CD4-positive, alpha-beta T cell (primary cell): ENCODE measurements around the gene ATP6V1D. TPM values are rescaled to one million over a fixed set of nuclear protein-coding genes. Genes with fewer than 3 reads are reported as not detected.

ENCODE experiments used
- ATAC-seq: fragments of 200-7000 bp; cut with Tn5 transposase; one replicate; pipeline ENCODE4 v1.10.0; 2022; ENCODE audit warnings: mild to moderate bottlenecking; ENCODE audit not compliant: poor library complexity
- CTCF ChIA-PET: fragments of 350-600 bp; sonication (Branson Sonifier 250); formaldehyde crosslinking; loops from one replicate; lab custom pipeline; 2021; ENCODE audit warnings: antibody characterized with exemption, inconsistent platforms; lab: Charles Lee
- POLR2A ChIA-PET: fragments of 350-600 bp; sonication (Branson Sonifier 250); formaldehyde crosslinking; loops from one replicate; lab custom pipeline; 2021; ENCODE audit warnings: antibody characterized with exemption, inconsistent platforms; lab: Charles Lee
- DNase-seq, 14 experiments: peaks; one replicate each; pipeline ENCODE4 v3.0.0-alpha.2; 2013 to 2020; ENCODE audit warnings: mixed read lengths in 2 of 14
- H3K27ac ChIP-seq, 2 donors: one replicate each; pipeline versions ENCODE4 v1.5.1 to v1.7.0; 2013; ENCODE audit warnings: low read length in 2 of 2, low read depth in 1 of 2, mild to moderate bottlenecking in 1 of 2
- H3K27me3 ChIP-seq, 2 experiments: 1 replicate in 1 of 2; 2 replicates in 1 of 2; pipeline versions ENCODE4 v1.6.1 to v1.7.0; 2013; ENCODE audit warnings: low read length in 2 of 2, control low read depth in 1 of 2, mild to moderate bottlenecking in 1 of 2, moderate library complexity in 1 of 2; ENCODE audit not compliant: insufficient read depth in 2 of 2, control insufficient read depth in 1 of 2
- H3K36me3 ChIP-seq: one replicate; pipeline ENCODE4 v1.6.1; 2013; ENCODE audit warnings: low read length, control low read depth; ENCODE audit not compliant: insufficient read depth
- H3K4me1 ChIP-seq: one replicate; pipeline ENCODE4 v1.6.1; 2013; ENCODE audit warnings: low read length, control low read depth; ENCODE audit not compliant: insufficient read depth
- H3K4me3 ChIP-seq: one replicate; pipeline ENCODE4 v1.5.1; 2013; ENCODE audit warnings: mild to moderate bottlenecking, low read length, moderate library complexity
- H3K9me3 ChIP-seq, 2 experiments: 1 replicate in 1 of 2; 2 replicates in 1 of 2; pipeline versions ENCODE4 v1.6.1 to v1.7.0; 2013; ENCODE audit warnings: low read length in 2 of 2, mild to moderate bottlenecking in 2 of 2, control low read depth in 1 of 2, moderate library complexity in 1 of 2; ENCODE audit not compliant: control insufficient read depth in 1 of 2, insufficient read depth in 1 of 2
- H3K27ac Mint-ChIP-seq: one replicate; pipeline ENCODE4 v1.8.0; 2020; ENCODE audit warnings: mixed read lengths
- H3K27me3 Mint-ChIP-seq: one replicate; pipeline ENCODE4 v1.8.0; 2021; ENCODE audit warnings: mixed read lengths
- H3K36me3 Mint-ChIP-seq: one replicate; pipeline ENCODE4 v1.8.0; 2021; ENCODE audit warnings: low read depth, mixed read lengths
- H3K4me1 Mint-ChIP-seq: one replicate; pipeline ENCODE4 v1.8.0; 2021; ENCODE audit warnings: low read depth, mixed read lengths
- H3K4me3 Mint-ChIP-seq: one replicate; pipeline ENCODE4 v1.8.0; 2020; ENCODE audit warnings: mild to moderate bottlenecking, mixed read lengths
- H3K9me3 Mint-ChIP-seq: one replicate; pipeline ENCODE4 v1.8.0; 2020; ENCODE audit warnings: mixed read lengths
- intact Hi-C, 2 experiments: fragments of 100-400 bp; cut with DNase I in 1 of 2; cut with micrococcal nuclease in 1 of 2; formaldehyde crosslinking; loops; one replicate each; pipeline versions ENCODE4 v1.15.1 to v1.9.0; 2023 to 2025; cut with DNase I, micrococcal nuclease
- total RNA-seq, 174 experiments: library from RNA in 2 of 174; stranded (reverse) in 2 of 174; gene quantifications; one replicate each; pipeline ENCODE4 v1.2.3 and lab custom pipeline; 2021 to 2026
- TF ChIP-seq, protein P1 (sequence below): fragments of 200-600 bp; IDR thresholded peaks from one replicate; pipeline ENCODE4 v1.8.0; 2022; ENCODE audit warnings: antibody characterized with exemption, mild to moderate bottlenecking

The ATP6V1D gene
- total RNA-seq, 2 experiments from 2014 or later: 25.2 to 36.2 TPM

DNA sequence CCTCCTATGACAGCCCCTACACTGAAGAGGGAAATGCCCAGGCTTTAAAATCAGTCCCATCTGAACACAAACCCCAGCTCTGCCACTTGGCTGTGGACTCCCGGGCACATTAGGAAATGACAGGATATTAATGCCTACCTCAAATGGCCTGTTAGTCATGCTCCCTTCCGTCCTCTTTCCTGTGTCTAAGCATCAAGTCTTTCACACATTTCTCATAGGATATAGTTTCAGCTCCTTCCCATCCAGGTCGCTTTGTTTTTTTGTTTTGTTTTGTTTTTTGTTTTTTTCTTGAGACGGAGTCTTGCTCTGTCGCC lies 36.2 kb upstream of the ATP6V1D start:
- Mint-ChIP-seq H3K27me3 (no peaks in the 10 kb centered on the region), H3K9me3 (no peaks in the 10 kb centered on the region), H3K27ac (no peak overlapping the region), H3K4me1 (peaks cover 12% of the 10 kb centered on the region), H3K4me3 (no peak overlapping the region), H3K36me3 (no peaks in the 10 kb centered on the region)
- no peaks in the 10 kb centered on the region for H3K27me3 ChIP-seq
- intact Hi-C loops: loop anchor here (1.0 to 2.0 kb wide), 2 partner anchors 29 kb away; no protein-coding TSS in a partner anchor
- peaks cover 10% of the 10 kb centered on the region for H3K4me1 ChIP-seq
- no peak overlapping the region for H3K4me3 ChIP-seq
- no peaks in the 10 kb centered on the region for H3K9me3 ChIP-seq
- no peak overlapping the region for H3K27ac ChIP-seq
- no peak for DNase-seq
- ATAC-seq: no peak
- H3K36me3 ChIP-seq: no peaks in the 10 kb centered on the region
- ChIA-PET CTCF (no interaction called here), POLR2A (no interaction called here)
- TF ChIP-seq, protein P1, sequence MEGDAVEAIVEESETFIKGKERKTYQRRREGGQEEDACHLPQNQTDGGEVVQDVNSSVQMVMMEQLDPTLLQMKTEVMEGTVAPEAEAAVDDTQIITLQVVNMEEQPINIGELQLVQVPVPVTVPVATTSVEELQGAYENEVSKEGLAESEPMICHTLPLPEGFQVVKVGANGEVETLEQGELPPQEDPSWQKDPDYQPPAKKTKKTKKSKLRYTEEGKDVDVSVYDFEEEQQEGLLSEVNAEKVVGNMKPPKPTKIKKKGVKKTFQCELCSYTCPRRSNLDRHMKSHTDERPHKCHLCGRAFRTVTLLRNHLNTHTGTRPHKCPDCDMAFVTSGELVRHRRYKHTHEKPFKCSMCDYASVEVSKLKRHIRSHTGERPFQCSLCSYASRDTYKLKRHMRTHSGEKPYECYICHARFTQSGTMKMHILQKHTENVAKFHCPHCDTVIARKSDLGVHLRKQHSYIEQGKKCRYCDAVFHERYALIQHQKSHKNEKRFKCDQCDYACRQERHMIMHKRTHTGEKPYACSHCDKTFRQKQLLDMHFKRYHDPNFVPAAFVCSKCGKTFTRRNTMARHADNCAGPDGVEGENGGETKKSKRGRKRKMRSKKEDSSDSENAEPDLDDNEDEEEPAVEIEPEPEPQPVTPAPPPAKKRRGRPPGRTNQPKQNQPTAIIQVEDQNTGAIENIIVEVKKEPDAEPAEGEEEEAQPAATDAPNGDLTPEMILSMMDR: no peak

DNA sequence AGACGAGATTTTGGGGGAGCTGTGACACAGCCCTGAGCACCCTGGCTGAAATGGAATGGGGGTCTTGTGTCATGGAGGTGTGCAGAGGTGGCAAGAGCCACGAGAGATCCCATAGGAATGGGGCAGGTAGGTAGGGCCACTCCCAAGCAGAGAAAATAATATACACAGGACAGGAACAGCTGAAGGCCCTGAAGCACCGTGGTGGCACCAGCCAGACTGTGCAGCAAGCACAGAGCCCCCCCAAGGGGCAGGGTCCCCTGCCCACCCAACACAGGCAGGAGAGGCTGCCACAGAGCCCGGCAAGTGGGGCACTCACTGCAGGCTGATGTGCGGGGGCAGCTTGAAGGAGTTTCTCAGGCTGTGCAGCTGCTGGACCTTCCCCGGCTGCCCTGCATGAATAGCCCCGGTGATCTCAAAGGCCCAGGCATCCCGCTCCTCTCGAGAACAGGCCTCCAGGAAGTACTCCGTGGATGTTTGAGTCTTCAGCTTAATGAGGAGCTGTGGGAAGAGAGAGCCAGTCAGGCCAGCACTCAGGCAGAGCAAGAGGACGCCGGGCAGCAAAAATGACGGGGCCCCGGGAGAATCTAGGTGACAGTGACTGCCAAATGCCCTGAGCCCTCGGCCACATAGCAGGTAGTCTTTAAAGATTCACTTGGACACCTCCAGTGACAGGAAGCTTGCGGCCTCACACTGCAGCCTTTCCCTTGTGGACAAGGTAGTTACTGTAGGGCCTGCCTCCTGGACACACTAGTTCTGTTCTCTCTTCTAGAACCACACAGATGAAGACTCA lies 35.7 kb upstream of the ATP6V1D start:
- ATAC-seq (no peak), DNase-seq (no peak)
- ChIA-PET POLR2A (no interaction called here), CTCF (no interaction called here)
- Histone ChIP-seq H3K27me3 (no peaks in the 10 kb centered on the region), H3K36me3 (no peaks in the 10 kb centered on the region), H3K4me3 (no peak overlapping the region), H3K27ac (no peak overlapping the region), H3K4me1 (peaks cover 13% of the 10 kb centered on the region), H3K9me3 (no peaks in the 10 kb centered on the region)
- H3K4me3 Mint-ChIP-seq: no peak overlapping the region
- H3K27me3 Mint-ChIP-seq: no peaks in the 10 kb centered on the region
- no peaks in the 10 kb centered on the region for H3K36me3 Mint-ChIP-seq
- intact Hi-C loops: loop anchor here (1.0 to 2.0 kb wide), 2 partner anchors 28 kb away; no protein-coding TSS in a partner anchor
- peaks cover 16% of the 10 kb centered on the region for H3K4me1 Mint-ChIP-seq
- TF ChIP-seq, protein P1: no peak
- no peak overlapping the region for H3K27ac Mint-ChIP-seq
- no peaks in the 10 kb centered on the region for H3K9me3 Mint-ChIP-seq

DNA sequence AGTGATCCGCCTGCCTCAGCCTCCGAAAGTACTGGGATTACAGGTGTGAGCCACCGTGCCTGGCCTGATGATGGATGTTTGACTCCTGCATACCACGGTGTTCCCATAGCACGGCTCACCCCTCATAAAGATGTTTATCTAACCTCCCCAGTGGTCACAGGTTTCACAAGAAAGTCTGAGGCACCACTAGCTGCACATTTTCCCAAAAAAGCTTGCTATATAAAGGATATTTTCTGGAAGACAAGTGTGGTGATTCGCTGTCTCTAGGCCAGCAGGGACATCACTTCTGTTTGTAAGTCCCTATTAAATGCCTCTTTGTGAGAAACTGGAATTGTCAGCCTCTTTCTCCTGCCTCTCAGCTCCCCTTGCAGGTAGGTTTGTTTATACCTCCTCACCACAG lies 34.1 kb upstream of the ATP6V1D start:
- TF ChIP-seq, protein P1: no peak
- intact Hi-C loops: loop anchor here in 1 of 2 experiments (2.0 kb wide), 1 partner anchor 27 kb away; no protein-coding TSS in a partner anchor
- ChIA-PET POLR2A (no interaction called here), CTCF (no interaction called here)
- Mint-ChIP-seq H3K27me3 (no peaks in the 10 kb centered on the region), H3K36me3 (no peaks in the 10 kb centered on the region), H3K4me3 (no peak overlapping the region), H3K4me1 (peaks cover 16% of the 10 kb centered on the region), H3K9me3 (no peaks in the 10 kb centered on the region), H3K27ac (no peak overlapping the region)
- Histone ChIP-seq H3K27me3 (no peaks in the 10 kb centered on the region), H3K36me3 (no peaks in the 10 kb centered on the region), H3K27ac (no peak overlapping the region), H3K4me1 (peaks cover 13% of the 10 kb centered on the region), H3K4me3 (no peak overlapping the region), H3K9me3 (no peaks in the 10 kb centered on the region)
- DNase-seq (no peak), ATAC-seq (no peak)
